Fibroblast of lung (primary cell): ENCODE measurements around the gene FBXL13. TPM values are rescaled to one million over a fixed set of nuclear protein-coding genes. Genes with fewer than 3 reads are reported as not detected.

Source experiments
- DNase-seq, 2 donors: peaks; one replicate each; pipeline versions ENCODE4 v3.0.0 to v3.0.0-alpha.2; 2010; ENCODE audit warnings: low read depth in 2 of 2
- H2AFZ ChIP-seq: 2 replicates; pipeline ENCODE4 v1.5.1; 2012; ENCODE audit warnings: low read length, control low read depth, inconsistent platforms
- H3K27ac ChIP-seq: 2 replicates; pipeline ENCODE4 v1.5.1; 2011; ENCODE audit warnings: low read length, control low read depth; ENCODE audit not compliant: insufficient read depth
- H3K27me3 ChIP-seq: 2 replicates; pipeline ENCODE4 v1.5.1; 2011; ENCODE audit warnings: mild to moderate bottlenecking, low read length; ENCODE audit not compliant: control insufficient read depth, insufficient read depth
- H3K36me3 ChIP-seq: 2 replicates; pipeline ENCODE4 v1.5.1; 2011; ENCODE audit warnings: low read length; ENCODE audit not compliant: control insufficient read depth, insufficient read depth
- H3K4me1 ChIP-seq: 2 replicates; pipeline ENCODE4 v1.5.1; 2011; ENCODE audit warnings: low read length; ENCODE audit not compliant: control insufficient read depth, insufficient read depth; ENCODE audit errors: extremely low read depth
- H3K4me2 ChIP-seq: 2 replicates; pipeline ENCODE4 v1.5.1; 2011; ENCODE audit warnings: low read length, control low read depth; ENCODE audit not compliant: insufficient read depth; ENCODE audit errors: extremely low read depth
- H3K4me3 ChIP-seq, 4 experiments: fragments of 200-600 bp in 1 of 4; sonication (generic) in 1 of 4; replicated peaks in 1 of 4; 2 replicates each; pipeline ENCODE4 v1.5.1; 2011 to 2016; ENCODE audit warnings: low read length in 4 of 4, low read depth in 3 of 4, mild to moderate bottlenecking in 3 of 4, control low read depth in 2 of 4, inconsistent platforms in 1 of 4, mixed read lengths in 1 of 4; ENCODE audit not compliant: insufficient read depth in 1 of 4; ENCODE audit errors: control extremely low read depth in 1 of 4
- H3K79me2 ChIP-seq: 2 replicates; pipeline ENCODE4 v1.5.1; 2012; ENCODE audit warnings: mild to moderate bottlenecking, low read length, inconsistent platforms; ENCODE audit not compliant: control insufficient read depth, insufficient read depth
- H3K9ac ChIP-seq: 2 replicates; pipeline ENCODE4 v1.5.1; 2011; ENCODE audit warnings: mild to moderate bottlenecking, low read length, control low read depth; ENCODE audit not compliant: insufficient read depth
- H3K9me3 ChIP-seq: 2 replicates; pipeline ENCODE4 v1.5.1; 2012; ENCODE audit warnings: low read depth, low read length; ENCODE audit not compliant: control insufficient read depth, insufficient read depth
- H4K20me1 ChIP-seq: 2 replicates; pipeline ENCODE4 v1.5.1; 2011; ENCODE audit warnings: low read length; ENCODE audit not compliant: control insufficient read depth, insufficient read depth; ENCODE audit errors: extremely low read depth
- EZH2 ChIP-seq: IDR thresholded peaks from 2 replicates; pipeline ENCODE4 v1.5.1; 2012; ENCODE audit warnings: low read length, control low read depth, mild to moderate bottlenecking; ENCODE audit errors: missing control alignments
- polyA plus RNA-seq, 2 donors: library from polyadenylated mRNA; depleted of rRNA in 1 of 2; stranded (reverse) in 1 of 2; unstranded in 1 of 2; fragments of >200 nt; gene quantifications; 2 replicates each; pipeline ENCODE4 v1.2.1, GENCODE V29; 2011 to 2012; ENCODE audit warnings: missing spikeins in 1 of 2
- total RNA-seq: library from RNA; depleted of rRNA; stranded (reverse); fragments of >200 nt; gene quantifications from 2 replicates; pipeline ENCODE4 v1.2.1, GENCODE V29; 2014
- TF ChIP-seq, protein P1 (sequence below), 2 donors: IDR thresholded peaks in 1 of 2; conservative IDR thresholded peaks in 1 of 2; 1 replicate in 1 of 2; 2 replicates in 1 of 2; pipeline ENCODE4 v1.5.1; 2011 to 2012; ENCODE audit warnings: low read length in 2 of 2, control low read depth in 1 of 2, inconsistent platforms in 1 of 2, low read depth in 1 of 2, mild to moderate bottlenecking in 1 of 2

FBXL13 gene
- total and polyA plus RNA-seq, 2 donors (not counting 1 experiment from before 2014, with no cell fraction given) = 0.41 to 0.66 TPM

DNA sequence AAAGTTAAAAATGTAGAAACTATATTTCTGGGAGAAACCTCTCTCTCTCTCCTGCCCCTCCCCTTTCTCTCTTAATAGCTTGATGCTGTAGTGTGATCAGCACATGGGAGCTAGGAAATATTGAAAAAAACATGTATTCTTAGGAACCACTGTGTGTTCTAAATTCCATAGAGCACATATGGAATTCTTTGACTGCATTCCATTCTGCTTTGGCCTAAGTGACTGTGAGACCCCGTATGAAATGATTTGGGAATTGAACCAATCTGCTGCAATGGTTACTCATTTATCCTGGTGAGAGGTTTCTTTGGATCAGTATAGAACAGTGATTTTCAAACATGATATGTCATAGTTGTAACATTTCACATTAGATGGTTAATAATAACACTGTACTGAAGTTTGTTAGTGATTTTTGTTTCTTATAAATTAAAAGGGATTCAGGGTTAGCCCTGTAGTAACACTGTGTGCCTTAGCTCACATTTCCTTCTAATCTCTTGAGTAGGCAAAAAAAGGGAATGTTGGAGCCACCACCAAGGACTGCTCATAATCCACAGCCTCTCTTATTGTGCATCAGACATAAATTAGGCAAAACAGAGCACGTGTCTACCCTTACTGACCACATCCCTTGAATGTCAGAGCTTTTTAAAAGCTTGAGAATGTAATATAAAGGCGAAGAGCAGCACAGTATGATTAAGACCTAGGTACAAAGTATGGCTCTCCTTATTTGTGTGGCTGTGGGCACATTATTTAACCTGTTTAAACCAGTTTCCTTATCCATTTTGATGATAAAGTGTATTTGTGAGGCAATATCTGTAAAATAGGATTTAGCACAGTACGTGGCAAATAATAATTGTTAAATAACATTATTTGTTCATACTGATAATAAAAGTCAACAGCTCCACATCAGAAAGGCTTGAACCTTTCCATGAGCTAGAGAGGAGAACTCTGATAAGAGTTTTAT lies 256.7 kb downstream of the FBXL13 start:
- no peaks in the 10 kb centered on the region for H3K79me2 ChIP-seq
- H3K36me3 ChIP-seq = no peaks in the 10 kb centered on the region
- H3K4me1 ChIP-seq = peaks cover 8% of the 10 kb centered on the region
- no peak overlapping the region for H3K4me2 ChIP-seq
- H3K9me3 ChIP-seq = no peaks in the 10 kb centered on the region
- DNase-seq = no peak
- no peak overlapping the region for H3K9ac ChIP-seq
- H3K27me3 ChIP-seq = no peaks in the 10 kb centered on the region
- H3K27ac ChIP-seq = no peak overlapping the region
- no peaks in the 10 kb centered on the region for H4K20me1 ChIP-seq
- H2AFZ ChIP-seq = no peak overlapping the region
- no peak overlapping the region for H3K4me3 ChIP-seq
- TF ChIP-seq EZH2 = no peak
- TF ChIP-seq, protein P1, sequence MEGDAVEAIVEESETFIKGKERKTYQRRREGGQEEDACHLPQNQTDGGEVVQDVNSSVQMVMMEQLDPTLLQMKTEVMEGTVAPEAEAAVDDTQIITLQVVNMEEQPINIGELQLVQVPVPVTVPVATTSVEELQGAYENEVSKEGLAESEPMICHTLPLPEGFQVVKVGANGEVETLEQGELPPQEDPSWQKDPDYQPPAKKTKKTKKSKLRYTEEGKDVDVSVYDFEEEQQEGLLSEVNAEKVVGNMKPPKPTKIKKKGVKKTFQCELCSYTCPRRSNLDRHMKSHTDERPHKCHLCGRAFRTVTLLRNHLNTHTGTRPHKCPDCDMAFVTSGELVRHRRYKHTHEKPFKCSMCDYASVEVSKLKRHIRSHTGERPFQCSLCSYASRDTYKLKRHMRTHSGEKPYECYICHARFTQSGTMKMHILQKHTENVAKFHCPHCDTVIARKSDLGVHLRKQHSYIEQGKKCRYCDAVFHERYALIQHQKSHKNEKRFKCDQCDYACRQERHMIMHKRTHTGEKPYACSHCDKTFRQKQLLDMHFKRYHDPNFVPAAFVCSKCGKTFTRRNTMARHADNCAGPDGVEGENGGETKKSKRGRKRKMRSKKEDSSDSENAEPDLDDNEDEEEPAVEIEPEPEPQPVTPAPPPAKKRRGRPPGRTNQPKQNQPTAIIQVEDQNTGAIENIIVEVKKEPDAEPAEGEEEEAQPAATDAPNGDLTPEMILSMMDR (conservative IDR thresholded peaks at IDR 0.05 in 1 of 2, IDR thresholded peaks at IDR 0.05 in 1 of 2; ENCODE audit: low read depth in 1 of 2, low read length in 2 of 2) = no peak

DNA sequence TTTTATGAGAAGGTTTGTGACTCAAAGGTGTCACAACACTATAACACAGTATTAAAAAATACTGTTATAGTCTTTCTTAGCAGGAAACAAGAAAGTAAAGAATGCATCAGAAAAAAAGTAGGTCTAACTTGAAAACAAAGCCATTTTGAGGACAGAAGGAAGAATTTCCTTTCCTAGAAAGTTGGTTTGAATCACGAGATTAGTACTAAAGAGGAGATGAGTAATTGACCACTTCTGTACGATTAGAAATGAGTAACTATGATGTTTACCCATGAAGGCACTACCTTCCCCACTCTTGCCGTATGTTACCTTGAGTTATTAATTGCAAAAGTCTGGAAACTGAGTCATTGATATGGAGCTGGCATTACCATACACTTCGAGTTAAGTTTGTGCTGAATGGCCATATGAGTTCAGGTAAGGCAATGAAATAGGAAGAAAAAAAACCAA lies 260.5 kb downstream of the FBXL13 start:
- Histone ChIP-seq H3K27me3 (no peaks in the 10 kb centered on the region), H3K9ac (no peak overlapping the region), H3K4me2 (no peak overlapping the region), H4K20me1 (no peaks in the 10 kb centered on the region), H3K36me3 (no peaks in the 10 kb centered on the region), H3K27ac (no peak overlapping the region), H2AFZ (no peak overlapping the region), H3K9me3 (no peaks in the 10 kb centered on the region), H3K4me1 (peaks cover 8% of the 10 kb centered on the region), H3K4me3 (no peak overlapping the region), H3K79me2 (no peaks in the 10 kb centered on the region)
- TF ChIP-seq, protein P1 (conservative IDR thresholded peaks at IDR 0.05 in 1 of 2, IDR thresholded peaks at IDR 0.05 in 1 of 2; ENCODE audit: low read depth in 1 of 2, low read length in 2 of 2) = no peak
- TF ChIP-seq EZH2 = no peak
- peak; percentile 35 to 84 for DNase-seq

DNA sequence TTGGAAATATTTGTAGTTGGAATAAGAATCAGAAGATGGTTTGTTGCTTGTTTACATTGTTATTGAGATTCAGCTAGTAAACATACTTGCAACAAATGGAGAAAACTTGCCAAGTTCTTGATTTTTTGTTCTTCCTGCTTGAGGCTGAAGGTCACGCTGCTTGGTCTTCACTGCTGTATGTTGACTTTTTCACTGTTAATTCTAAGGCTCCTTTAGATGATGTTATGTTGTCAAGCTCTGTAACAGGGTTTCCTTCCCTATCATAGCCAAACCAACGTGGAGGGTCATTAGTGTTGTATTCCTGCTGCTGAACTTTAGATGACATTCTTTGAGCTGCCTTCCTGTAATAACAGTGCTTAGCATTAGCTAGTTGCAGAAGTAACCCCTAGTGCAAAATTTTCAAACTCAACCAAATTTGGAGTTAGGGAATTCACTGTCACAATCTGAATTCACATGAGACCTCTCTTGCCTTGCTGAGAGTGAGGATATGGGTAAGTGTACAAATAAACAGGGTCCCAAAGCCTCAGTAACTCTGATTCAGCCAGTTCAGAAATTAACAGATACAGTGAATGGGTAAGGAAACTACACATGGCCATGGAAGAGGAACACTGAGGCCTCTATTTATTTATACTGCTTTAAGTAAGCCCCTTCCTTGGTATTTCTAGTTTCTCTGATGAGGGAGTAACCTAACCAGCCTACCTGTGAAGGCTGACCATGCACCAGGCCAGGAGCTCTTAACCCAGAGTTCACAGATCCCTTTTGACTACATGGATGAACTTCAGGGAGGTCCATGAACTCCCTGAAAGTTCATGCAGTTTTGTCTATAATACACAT lies 261.2 kb downstream of the FBXL13 start:
- no peaks in the 10 kb centered on the region for H3K36me3 ChIP-seq
- H3K4me3 ChIP-seq = no peak overlapping the region
- H4K20me1 ChIP-seq = no peaks in the 10 kb centered on the region
- DNase-seq = no peak
- H2AFZ ChIP-seq = no peak overlapping the region
- H3K9me3 ChIP-seq = no peaks in the 10 kb centered on the region
- H3K9ac ChIP-seq = no peak overlapping the region
- no peak overlapping the region for H3K27ac ChIP-seq
- no peaks in the 10 kb centered on the region for H3K27me3 ChIP-seq
- TF ChIP-seq, protein P1 (conservative IDR thresholded peaks at IDR 0.05 in 1 of 2, IDR thresholded peaks at IDR 0.05 in 1 of 2; ENCODE audit: low read depth in 1 of 2, low read length in 2 of 2) = no peak
- no peak for TF ChIP-seq EZH2
- H3K4me1 ChIP-seq = peaks cover 8% of the 10 kb centered on the region
- H3K4me2 ChIP-seq = no peak overlapping the region
- no peaks in the 10 kb centered on the region for H3K79me2 ChIP-seq
